G401.6 (cell line): ENCODE results near the gene KCNC3.

ENCODE experiments used
- FAIRE-seq: peaks from 2 replicates; lab custom pipeline; 2012; peaks lifted over from hg19 to GRCh38; lab: Jason Lieb, UNC

KCNC3 gene

GRCh38 chr19:50329146-50329925, at the start of gene KCNC3:
KCNC3 (minus strand) TSS chr19:50329377; CDS start chr19:50329082, 295 bp downstream.
- FAIRE-seq, result peak; percentile 99

DNA sequence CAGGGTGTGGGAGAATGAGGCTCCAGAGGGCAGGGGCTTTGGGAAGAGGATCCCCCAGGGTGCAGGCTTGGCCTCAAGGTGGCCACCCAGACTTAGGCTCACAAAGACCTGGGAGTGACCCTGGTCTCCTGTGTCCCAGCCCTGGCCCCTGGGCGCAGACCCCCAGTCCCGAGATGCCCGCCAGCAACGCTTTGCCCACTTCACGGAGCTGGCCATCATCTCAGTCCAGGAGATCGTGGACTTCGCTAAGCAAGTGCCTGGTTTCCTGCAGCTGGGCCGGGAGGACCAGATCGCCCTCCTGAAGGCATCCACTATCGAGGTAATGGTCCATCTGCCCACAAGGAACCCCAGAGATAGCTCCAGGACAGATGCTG, 49.7 kb upstream of the KCNC3 start:
- FAIRE-seq, result no peak

DNA sequence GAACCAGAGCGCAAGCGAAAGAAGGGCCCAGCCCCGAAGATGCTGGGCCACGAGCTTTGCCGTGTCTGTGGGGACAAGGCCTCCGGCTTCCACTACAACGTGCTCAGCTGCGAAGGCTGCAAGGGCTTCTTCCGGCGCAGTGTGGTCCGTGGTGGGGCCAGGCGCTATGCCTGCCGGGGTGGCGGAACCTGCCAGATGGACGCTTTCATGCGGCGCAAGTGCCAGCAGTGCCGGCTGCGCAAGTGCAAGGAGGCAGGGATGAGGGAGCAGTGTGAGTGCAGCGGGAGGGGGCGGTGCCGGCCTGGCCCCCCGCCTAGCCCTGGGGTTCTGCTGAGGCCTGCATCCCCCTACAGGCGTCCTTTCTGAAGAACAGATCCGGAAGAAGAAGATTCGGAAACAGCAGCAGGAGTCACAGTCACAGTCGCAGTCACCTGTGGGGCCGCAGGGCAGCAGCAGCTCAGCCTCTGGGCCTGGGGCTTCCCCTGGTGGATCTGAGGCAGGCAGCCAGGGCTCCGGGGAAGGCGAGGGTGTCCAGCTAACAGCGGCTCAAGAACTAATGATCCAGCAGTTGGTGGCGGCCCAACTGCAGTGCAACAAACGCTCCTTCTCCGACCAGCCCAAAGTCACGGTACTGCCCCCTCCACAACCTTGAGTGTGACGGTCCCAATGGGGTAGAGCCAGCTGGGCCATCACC, 49.1 kb upstream of the KCNC3 start:
- no peak for FAIRE-seq

DNA sequence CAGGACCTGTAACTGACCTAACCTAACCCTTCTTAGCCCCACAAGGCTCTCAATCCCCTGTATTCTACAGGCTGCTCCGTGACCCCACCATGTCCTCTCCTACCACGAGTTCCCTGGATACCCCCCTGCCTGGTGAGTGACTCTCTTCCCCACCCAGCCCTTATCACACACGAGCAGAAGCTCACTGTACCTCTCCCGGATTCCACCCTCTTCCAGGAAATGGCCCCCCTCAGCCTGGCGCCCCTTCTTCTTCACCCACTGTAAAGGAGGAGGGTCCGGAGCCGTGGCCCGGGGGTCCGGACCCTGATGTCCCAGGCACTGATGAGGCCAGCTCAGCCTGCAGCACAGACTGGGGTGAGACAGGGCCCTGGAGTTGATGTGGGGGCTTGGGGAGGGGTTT, 48.3 kb upstream of the KCNC3 start:
- FAIRE-seq, result no peak

DNA sequence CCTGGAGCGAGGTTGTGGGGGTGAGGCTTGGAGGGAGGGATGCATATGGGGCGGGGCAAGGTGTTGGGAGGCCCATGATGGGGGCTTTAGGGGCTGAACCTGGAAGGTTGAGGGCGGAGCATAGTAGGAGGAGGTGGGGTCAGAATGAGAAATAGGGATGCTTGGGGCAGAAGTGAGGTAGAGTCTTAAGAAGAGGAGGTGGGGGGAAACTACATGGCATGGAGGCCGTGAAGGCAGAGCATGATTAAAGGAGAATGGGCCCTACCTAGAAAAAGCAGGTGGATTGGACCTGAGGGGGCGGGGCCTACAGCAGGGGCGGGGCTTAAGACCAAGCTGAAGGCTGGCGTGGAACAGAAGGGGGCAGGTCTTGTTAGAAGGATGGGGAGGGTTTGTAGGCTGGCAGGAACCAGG, 47.9 kb upstream of the KCNC3 start:
- FAIRE-seq, result no peak

GRCh38 chr19:50376166-50377050, 47.2 kb upstream of the KCNC3 start, which contains the start of gene NR1H2:
NR1H2 (plus strand) TSS chr19:50376457; CDS start chr19:50377606, 1,149 bp downstream.
- peak; percentile 95 for FAIRE-seq

DNA sequence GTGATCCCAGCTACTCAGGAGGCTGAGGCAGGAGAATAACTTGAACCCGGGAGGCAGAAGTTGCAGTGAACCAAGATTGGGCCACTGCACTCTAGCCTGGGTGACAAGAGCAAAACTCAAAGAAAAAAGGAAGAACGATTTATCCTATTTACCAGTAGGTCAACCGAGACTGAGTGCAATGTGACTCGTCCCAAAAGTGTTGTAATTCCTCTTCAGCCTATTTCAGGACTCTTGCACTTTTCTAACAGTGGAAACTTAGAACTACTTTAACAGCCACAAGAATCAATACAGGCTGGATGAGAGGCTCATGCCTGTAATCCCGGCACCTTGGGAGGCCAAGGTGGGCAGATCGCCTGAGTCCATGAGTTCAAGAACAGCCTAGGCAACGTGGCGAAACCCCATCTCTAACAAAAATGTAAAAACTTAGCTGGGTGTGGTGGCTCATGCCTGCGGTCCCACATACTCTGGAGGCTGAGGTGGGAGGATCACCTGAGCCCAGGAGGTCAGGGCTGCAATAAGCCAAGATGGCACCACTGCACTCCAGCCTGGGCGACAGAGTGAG, 42.8 kb upstream of the KCNC3 start:
- no peak for FAIRE-seq

DNA sequence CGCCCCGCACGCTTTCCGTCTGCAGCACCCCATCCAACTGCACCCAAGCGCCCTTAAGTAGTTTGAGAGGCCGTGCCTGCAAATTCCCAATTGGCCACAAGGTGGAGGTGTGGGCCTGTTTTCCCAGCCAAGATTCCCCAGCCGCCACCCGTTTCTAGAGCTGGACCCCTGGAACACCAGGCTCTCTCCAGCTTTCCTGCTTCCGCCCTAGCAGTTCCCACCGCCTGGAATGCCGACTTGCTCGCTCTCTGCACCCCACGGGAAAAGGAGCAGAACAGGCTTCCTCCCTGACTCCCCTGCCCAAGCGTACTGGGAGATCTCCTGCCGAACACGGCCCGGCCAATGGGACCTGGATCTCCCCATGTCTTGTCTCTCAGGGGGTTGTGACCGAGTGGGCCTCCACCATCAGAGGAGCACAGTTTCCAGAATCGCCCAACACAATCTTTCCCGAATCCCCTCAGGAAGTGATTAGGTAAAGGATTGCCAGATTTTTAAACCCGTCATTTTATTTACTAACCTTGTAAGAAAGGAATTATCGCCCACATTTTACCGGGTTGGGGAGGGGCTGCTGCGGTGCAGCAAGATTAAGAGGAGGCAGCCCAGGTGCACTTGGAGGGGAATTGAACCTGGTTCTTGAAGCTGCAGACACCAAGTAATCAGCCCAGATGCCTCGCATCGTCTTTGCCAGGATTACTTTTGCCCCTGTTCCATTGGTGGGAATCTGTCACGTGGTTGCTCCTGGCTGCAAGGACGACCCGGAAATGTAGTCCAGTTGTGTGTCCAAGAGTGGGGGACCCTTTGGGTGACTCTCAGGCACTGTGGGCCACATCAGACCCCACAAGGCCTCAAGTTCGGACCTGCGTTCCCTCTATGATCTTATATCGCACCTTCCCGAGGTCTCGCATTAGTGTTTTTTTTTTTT, 39.7 kb upstream of the KCNC3 start:
- FAIRE-seq, result peak; percentile 89

- FAIRE-seq, result no peak
Observed at GRCh38 chr19:50365434-50366306, 36.5 kb upstream of the KCNC3 start, which contains the start of gene NAPSA. NAPSA (minus strand) TSS chr19:50365639; CDS start chr19:50365621, 18 bp downstream.

DNA sequence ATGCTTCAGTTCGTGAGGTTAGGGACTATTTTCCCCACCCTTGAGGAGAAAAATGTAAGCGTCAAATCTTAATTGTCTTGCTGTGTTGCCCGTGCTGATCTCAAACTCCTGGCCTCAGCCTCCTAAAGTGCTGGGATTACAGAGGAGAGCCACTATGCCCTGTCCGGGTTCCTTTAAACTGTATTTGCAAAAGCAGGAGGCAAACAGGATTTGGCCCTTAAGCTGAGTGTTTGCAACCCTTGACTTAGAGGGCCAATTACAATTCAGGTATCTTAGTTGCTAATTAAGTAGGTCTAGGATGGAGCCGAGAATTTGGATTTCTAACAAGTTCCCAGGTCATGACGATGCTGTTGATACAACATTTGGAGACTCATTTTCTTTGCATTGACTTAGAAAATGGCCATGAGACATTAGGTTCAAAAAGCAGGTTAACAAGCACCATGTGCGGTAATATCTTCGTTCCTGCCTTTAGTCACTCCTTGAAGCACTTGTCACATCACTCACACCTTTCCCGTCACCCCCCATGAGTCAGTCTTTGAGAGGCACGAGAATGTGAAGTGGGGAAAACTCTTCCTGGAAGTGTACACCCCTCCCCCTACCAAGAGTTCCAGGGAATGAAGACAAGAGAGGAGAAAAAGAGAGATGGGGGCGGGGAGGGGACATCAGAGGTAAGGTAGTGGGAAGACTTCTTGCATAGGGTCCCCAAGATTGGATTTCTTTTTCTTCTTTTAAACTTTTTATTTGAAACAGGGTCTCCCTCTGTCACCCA, 33.7 kb upstream of the KCNC3 start:
- FAIRE-seq, result no peak

GRCh38 chr19:50362030-50362412, 32.8 kb upstream of the KCNC3 start:
- no peak for FAIRE-seq

DNA sequence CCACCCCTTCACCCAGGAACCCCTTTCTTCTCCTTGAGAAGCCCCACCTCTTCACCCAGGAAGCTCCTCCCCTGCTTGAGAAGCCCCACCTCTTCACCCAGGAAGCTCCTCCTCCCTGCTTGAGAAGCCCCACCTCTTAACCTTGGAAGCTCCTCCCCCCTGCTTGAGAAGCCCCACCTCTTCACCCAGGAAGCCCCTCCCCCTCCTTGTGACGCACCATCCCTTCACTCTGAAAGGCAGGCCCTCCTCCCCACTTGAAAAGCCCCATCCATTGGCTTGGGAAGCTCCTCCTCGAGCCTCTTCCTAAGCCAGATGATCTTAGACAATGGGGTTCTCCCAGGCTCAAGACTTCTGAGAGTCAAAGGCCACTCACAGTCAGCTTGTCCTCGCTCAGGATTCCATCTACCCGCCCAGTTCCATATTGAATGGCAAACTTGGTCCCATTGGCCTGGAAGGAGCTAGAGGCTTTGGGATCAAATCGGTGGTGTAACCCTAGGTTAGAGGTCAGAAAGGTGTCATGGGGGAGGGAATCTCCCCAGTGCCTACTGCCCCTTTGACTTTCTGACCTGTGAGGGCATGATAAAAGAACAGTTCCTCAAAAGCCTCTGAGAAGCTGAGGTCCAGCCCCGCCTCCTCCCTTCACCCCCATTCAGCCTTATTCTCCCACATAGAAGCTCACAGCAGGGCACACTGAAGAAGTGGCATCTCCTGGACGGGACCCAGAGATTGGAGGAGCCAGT, 32.3 kb upstream of the KCNC3 start:
- no peak for FAIRE-seq

DNA sequence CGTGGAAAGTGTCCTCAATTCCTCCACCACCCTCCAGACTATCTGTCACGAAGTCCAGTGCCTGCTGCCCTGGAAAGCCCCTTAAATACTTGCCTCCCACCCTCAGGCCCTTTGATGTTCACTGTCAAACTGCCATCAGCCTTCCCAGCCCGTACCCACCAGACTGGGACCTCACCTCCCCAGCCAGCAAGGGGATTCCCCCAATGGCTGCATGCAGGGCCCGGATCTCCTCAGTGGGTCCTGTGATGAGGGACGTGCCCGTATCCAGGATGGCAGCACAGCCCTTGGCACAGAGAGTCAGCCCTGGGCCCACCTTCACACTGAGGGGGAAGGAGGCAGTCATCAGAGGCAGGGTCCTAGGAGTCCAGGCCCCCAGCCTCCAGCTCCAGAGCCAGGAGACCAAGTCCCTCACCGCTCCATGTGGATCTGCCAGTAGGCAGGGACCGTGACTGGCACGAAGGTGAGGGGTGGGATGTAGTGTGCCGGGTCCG, 30.2 kb upstream of the KCNC3 start:
- FAIRE-seq, result no peak

- FAIRE-seq, result no peak
Observed at GRCh38 chr19:50358483-50359327, 29.5 kb upstream of the KCNC3 start.

- peak; percentile 65 for FAIRE-seq
Observed at GRCh38 chr19:50357178-50358100, 28.3 kb upstream of the KCNC3 start.

GRCh38 chr19:50356691-50357177, 27.6 kb upstream of the KCNC3 start:
- no peak for FAIRE-seq
